Tibial nerve (tissue), 3 donors: ENCODE results near the gene ARRB2.

Experiments
- POLR2A ChIP-seq, 2 donors: fragments of 450-650 bp; IDR thresholded peaks; one replicate each; pipeline ENCODE4 v1.6.1; 2017; ENCODE audit warnings: antibody characterized with exemption in 2 of 2, mild to moderate bottlenecking in 2 of 2, moderate library complexity in 2 of 2
- TF ChIP-seq, protein P1 (sequence below), 5 experiments: fragments of 200-600 bp in 3 of 5; fragments of 450-650 bp in 2 of 5; sonication (generic) in 3 of 5; IDR thresholded peaks; one replicate each; pipeline ENCODE4 v1.5.1; 2016 to 2019; ENCODE audit warnings: antibody characterized with exemption in 5 of 5, mild to moderate bottlenecking in 3 of 5, moderate library complexity in 2 of 5

DNA sequence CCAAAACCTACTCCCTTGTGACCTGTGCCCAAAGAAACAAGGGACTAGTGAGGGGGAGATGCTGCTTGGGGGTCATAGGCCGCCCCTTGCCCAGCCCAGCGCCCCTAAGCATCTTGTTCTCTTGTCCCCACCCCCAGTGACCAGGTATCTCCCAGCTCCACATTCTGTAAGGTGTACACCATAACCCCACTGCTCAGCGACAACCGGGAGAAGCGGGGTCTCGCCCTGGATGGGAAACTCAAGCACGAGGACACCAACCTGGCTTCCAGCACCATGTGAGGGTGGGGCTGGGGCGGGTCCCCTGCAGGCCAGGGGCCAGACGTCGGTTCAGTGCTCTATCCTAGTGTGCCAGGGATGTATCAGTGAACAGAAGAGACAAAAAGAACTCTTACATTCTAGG lies 8.7 kb downstream of the ARRB2 start:
- TF ChIP-seq, protein P1, sequence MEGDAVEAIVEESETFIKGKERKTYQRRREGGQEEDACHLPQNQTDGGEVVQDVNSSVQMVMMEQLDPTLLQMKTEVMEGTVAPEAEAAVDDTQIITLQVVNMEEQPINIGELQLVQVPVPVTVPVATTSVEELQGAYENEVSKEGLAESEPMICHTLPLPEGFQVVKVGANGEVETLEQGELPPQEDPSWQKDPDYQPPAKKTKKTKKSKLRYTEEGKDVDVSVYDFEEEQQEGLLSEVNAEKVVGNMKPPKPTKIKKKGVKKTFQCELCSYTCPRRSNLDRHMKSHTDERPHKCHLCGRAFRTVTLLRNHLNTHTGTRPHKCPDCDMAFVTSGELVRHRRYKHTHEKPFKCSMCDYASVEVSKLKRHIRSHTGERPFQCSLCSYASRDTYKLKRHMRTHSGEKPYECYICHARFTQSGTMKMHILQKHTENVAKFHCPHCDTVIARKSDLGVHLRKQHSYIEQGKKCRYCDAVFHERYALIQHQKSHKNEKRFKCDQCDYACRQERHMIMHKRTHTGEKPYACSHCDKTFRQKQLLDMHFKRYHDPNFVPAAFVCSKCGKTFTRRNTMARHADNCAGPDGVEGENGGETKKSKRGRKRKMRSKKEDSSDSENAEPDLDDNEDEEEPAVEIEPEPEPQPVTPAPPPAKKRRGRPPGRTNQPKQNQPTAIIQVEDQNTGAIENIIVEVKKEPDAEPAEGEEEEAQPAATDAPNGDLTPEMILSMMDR (IDR thresholded peaks at IDR 0.05), result no peak
- TF ChIP-seq POLR2A (IDR thresholded peaks at IDR 0.05), result no peak
